B cell (primary cell): Measurements from ENCODE around the gene ANAPC5. TPM values are rescaled to one million over a fixed set of nuclear protein-coding genes. Genes with fewer than 3 reads are reported as not detected.

Source experiments
- ATAC-seq: fragments of 200-7000 bp; cut with Tn5 transposase; one replicate; pipeline ENCODE4 v1.10.0; 2021; ENCODE audit warnings: low read depth, mild to moderate bottlenecking, moderate number of reproducible peaks, moderate library complexity
- CTCF ChIA-PET: fragments of 350-600 bp; sonication (Branson Sonifier 250); formaldehyde crosslinking; loops from one replicate; lab custom pipeline; 2021; ENCODE audit warnings: antibody characterized with exemption, inconsistent platforms; lab: Charles Lee
- POLR2A ChIA-PET: fragments of 350-600 bp; sonication (Branson Sonifier 250); formaldehyde crosslinking; loops from one replicate; lab custom pipeline; 2021; ENCODE audit warnings: antibody characterized with exemption; lab: Charles Lee
- DNase-seq: peaks from one replicate; pipeline ENCODE4 v3.0.0; 2013
- H2AFZ ChIP-seq: 2 replicates; pipeline ENCODE4 v1.6.1; 2012; ENCODE audit warnings: mild to moderate bottlenecking, low read depth, low read length; ENCODE audit not compliant: insufficient read depth, poor library complexity, severe bottlenecking
- H3K27ac ChIP-seq, 2 donors: 1 replicate in 1 of 2; 2 replicates in 1 of 2; pipeline ENCODE4 v1.5.1; 2012 to 2013; ENCODE audit warnings: low read length in 2 of 2, mild to moderate bottlenecking in 2 of 2, moderate library complexity in 1 of 2
- H3K27me3 ChIP-seq, 4 experiments: fragments of 200-600 bp in 1 of 4; sonication (generic) in 1 of 4; replicated peaks in 1 of 4; 1 replicate in 2 of 4; 2 replicates in 2 of 4; pipeline versions ENCODE4 v1.6.1 to v1.7.0; 2013 to 2016; ENCODE audit warnings: low read length in 3 of 4, mild to moderate bottlenecking in 2 of 4, mixed read lengths in 1 of 4, moderate library complexity in 1 of 4; ENCODE audit not compliant: insufficient read depth in 4 of 4, control insufficient read depth in 3 of 4; ENCODE audit errors: control extremely low read depth in 1 of 4
- H3K36me3 ChIP-seq, 2 experiments: replicated peaks in 1 of 2; 1 replicate in 1 of 2; 2 replicates in 1 of 2; pipeline versions ENCODE4 v1.6.1 to v1.7.1; 2013; ENCODE audit warnings: low read length in 1 of 2; ENCODE audit not compliant: insufficient read depth in 2 of 2, control insufficient read depth in 1 of 2; ENCODE audit errors: control extremely low read depth in 1 of 2, extremely low read depth in 1 of 2
- H3K4me1 ChIP-seq, 2 donors: fragments of 200-600 bp in 1 of 2; sonication (generic) in 1 of 2; 1 replicate in 1 of 2; 2 replicates in 1 of 2; pipeline versions ENCODE4 v1.5.1 to v1.6.1; 2013 to 2017; ENCODE audit warnings: low read length in 2 of 2; ENCODE audit not compliant: control insufficient read depth in 2 of 2, insufficient read depth in 2 of 2
- H3K4me2 ChIP-seq: replicated peaks from 2 replicates; pipeline ENCODE3; 2012; ENCODE audit warnings: mild to moderate bottlenecking, low read depth, low read length; ENCODE audit not compliant: poor library complexity, severe bottlenecking
- H3K4me3 ChIP-seq, 5 experiments: fragments of 200-600 bp in 1 of 5; sonication (generic) in 1 of 5; 1 replicate in 3 of 5; 2 replicates in 2 of 5; pipeline versions ENCODE4 v1.5.1 to v1.7.0; 2011 to 2016; ENCODE audit warnings: low read length in 4 of 5, mild to moderate bottlenecking in 4 of 5, low read depth in 2 of 5, control low read depth in 1 of 5, moderate library complexity in 1 of 5; ENCODE audit not compliant: insufficient read depth in 1 of 5; ENCODE audit errors: control extremely low read depth in 1 of 5, extremely low read depth in 1 of 5
- H3K79me2 ChIP-seq: fragments of 200-600 bp; sonication (generic); one replicate; pipeline ENCODE4 v1.6.0; 2016; ENCODE audit warnings: low read length; ENCODE audit not compliant: control insufficient read depth, insufficient read depth
- H3K9ac ChIP-seq: fragments of 200-600 bp; sonication (generic); 2 replicates; pipeline ENCODE4 v1.6.1; 2017; ENCODE audit warnings: mild to moderate bottlenecking, low read length, moderate library complexity
- H3K9me3 ChIP-seq, 3 donors: one replicate each; pipeline versions ENCODE4 v1.6.1 to v1.7.1; 2013; ENCODE audit warnings: low read length in 2 of 3; ENCODE audit not compliant: control insufficient read depth in 2 of 3, insufficient read depth in 1 of 3; ENCODE audit errors: control extremely low read depth in 1 of 3
- H4K20me1 ChIP-seq: 2 replicates; pipeline ENCODE4 v1.6.0; 2012; ENCODE audit warnings: mild to moderate bottlenecking, low read length; ENCODE audit not compliant: insufficient read depth, control insufficient read depth, poor library complexity, severe bottlenecking
- H3K27ac Mint-ChIP-seq: one replicate; pipeline ENCODE4 v1.8.0; 2021; ENCODE audit warnings: mixed read lengths
- H3K27me3 Mint-ChIP-seq: one replicate; pipeline ENCODE4 v1.8.0; 2021; ENCODE audit warnings: mixed read lengths
- H3K4me1 Mint-ChIP-seq: one replicate; pipeline ENCODE4 v1.8.0; 2021; ENCODE audit warnings: mixed read lengths
- H3K4me3 Mint-ChIP-seq: one replicate; pipeline ENCODE4 v1.8.0; 2021; ENCODE audit warnings: mixed read lengths
- H3K9me3 Mint-ChIP-seq: one replicate; pipeline ENCODE4 v1.8.0; 2022; ENCODE audit warnings: mixed read lengths; ENCODE audit not compliant: insufficient read depth
- EZH2 ChIP-seq: IDR thresholded peaks from 2 replicates; pipeline ENCODE4 v1.6.1; 2012; ENCODE audit warnings: borderline replicate concordance, low read depth, mild to moderate bottlenecking, moderate library complexity, low read length; ENCODE audit not compliant: insufficient read depth, poor library complexity, severe bottlenecking
- WGBS: methylation state at CpG from one replicate; pipeline ENCODE4 v1.1.5; 2013; ENCODE audit warnings: missing lambda C conversion rate; ENCODE audit not compliant: insufficient coverage; 5-methylcytosine and 5-hydroxymethylcytosine counted together
- intact Hi-C: fragments of 100-400 bp; cut with micrococcal nuclease; formaldehyde crosslinking; loops from one replicate; pipeline ENCODE4 v1.10.0; 2022
- polyA plus RNA-seq: library from polyadenylated mRNA; depleted of rRNA; stranded (reverse); fragments of >200 nt; gene quantifications from 2 replicates; pipeline ENCODE4 v1.2.3, GENCODE V29; 2012
- total RNA-seq, 2 donors: library from RNA; stranded (reverse); fragments of 120-200 nt in 1 of 2; gene quantifications; 1 replicate in 1 of 2; 2 replicates in 1 of 2; pipeline versions ENCODE4 v1.2.3 to v1.2.4, GENCODE V29; 2013 to 2022
- TF ChIP-seq, protein P1 (sequence below): fragments of 200-600 bp; IDR thresholded peaks from one replicate; pipeline ENCODE4 v1.8.0; 2022; ENCODE audit warnings: antibody characterized with exemption, mild to moderate bottlenecking

Gene ANAPC5
- total and polyA plus RNA-seq, 2 donors (not counting 1 experiment from before 2014, with no cell fraction given), result 150 to 171 TPM

- 72% methylated on average over 6 of the region's 10 CpGs for WGBS
- Histone ChIP-seq H3K27ac (no peak overlapping the region), H3K9me3 (no peaks in the 10 kb centered on the region), H3K9ac (peak overlapping the region; percentile 1), H4K20me1 (no peaks in the 10 kb centered on the region), H3K4me1 (peaks cover 3 to 7% of the 10 kb centered on the region in 2 donors), H3K36me3 (no peaks in the 10 kb centered on the region), H3K4me2 (peak overlapping the region; percentile 48), H2AFZ (peak overlapping the region; percentile 72), H3K27me3 (no peaks in the 10 kb centered on the region), H3K79me2 (no peaks in the 10 kb centered on the region), H3K4me3 (peak overlapping the region in 1 of 5 experiments; percentile 44)
- H3K9me3 Mint-ChIP-seq, result no peaks in the 10 kb centered on the region
- POLR2A ChIA-PET, result interaction anchor here (0.6 to 0.9 kb wide), 2 partner anchors 9 to 266 kb away, joined by 6 read pairs; partner anchors contain the start of gene RNF34
- TF ChIP-seq, protein P1, sequence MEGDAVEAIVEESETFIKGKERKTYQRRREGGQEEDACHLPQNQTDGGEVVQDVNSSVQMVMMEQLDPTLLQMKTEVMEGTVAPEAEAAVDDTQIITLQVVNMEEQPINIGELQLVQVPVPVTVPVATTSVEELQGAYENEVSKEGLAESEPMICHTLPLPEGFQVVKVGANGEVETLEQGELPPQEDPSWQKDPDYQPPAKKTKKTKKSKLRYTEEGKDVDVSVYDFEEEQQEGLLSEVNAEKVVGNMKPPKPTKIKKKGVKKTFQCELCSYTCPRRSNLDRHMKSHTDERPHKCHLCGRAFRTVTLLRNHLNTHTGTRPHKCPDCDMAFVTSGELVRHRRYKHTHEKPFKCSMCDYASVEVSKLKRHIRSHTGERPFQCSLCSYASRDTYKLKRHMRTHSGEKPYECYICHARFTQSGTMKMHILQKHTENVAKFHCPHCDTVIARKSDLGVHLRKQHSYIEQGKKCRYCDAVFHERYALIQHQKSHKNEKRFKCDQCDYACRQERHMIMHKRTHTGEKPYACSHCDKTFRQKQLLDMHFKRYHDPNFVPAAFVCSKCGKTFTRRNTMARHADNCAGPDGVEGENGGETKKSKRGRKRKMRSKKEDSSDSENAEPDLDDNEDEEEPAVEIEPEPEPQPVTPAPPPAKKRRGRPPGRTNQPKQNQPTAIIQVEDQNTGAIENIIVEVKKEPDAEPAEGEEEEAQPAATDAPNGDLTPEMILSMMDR, result no peak
- TF ChIP-seq EZH2, result no peak
- H3K4me3 Mint-ChIP-seq, result peak overlapping the region; percentile 56
- ATAC-seq (peak; percentile 31), DNase-seq (peak; percentile 44)
- no peaks in the 10 kb centered on the region for H3K27me3 Mint-ChIP-seq
- CTCF ChIA-PET, result interaction anchor here (0.6 to 1.5 kb wide), 4 partner anchors 26 to 677 kb away, joined by 3 to 4 read pairs (median 4); no protein-coding TSS in a partner anchor
- intact Hi-C loops, result loop anchor here (5.0 kb wide), 1 partner anchor 36 kb away; no protein-coding TSS in a partner anchor
- peak overlapping the region; percentile 6 for H3K27ac Mint-ChIP-seq
- peaks cover 8% of the 10 kb centered on the region for H3K4me1 Mint-ChIP-seq
Observed at GRCh38 chr12:121391619-121392324, 39.6 kb upstream of the ANAPC5 start.

- TF ChIP-seq EZH2, result no peak
- TF ChIP-seq, protein P1, result no peak
- no peak overlapping the region for H3K27ac ChIP-seq
- H3K9me3 ChIP-seq, result no peaks in the 10 kb centered on the region
- CTCF ChIA-PET, result interaction anchor here (1.5 kb wide), 1 partner anchor 52 kb away, joined by 4 read pairs; no protein-coding TSS in a partner anchor
- peaks cover 8% of the 10 kb centered on the region for H3K4me1 Mint-ChIP-seq
- POLR2A ChIA-PET, result no interaction called here
- H3K27ac Mint-ChIP-seq, result no peak overlapping the region
- no CpG with 5 or more reads among the region's 2 CpGs for WGBS
- no peaks in the 10 kb centered on the region for H3K27me3 ChIP-seq
- no peaks in the 10 kb centered on the region for H4K20me1 ChIP-seq
- no peaks in the 10 kb centered on the region for H3K27me3 Mint-ChIP-seq
- H3K4me3 ChIP-seq, result no peak overlapping the region
- no peaks in the 10 kb centered on the region for H3K36me3 ChIP-seq
- intact Hi-C loops, result loop anchor here (5.0 kb wide), 1 partner anchor 36 kb away; no protein-coding TSS in a partner anchor
- H3K4me3 Mint-ChIP-seq, result no peak overlapping the region
- no peak for ATAC-seq
- no peak for DNase-seq
- H3K9ac ChIP-seq, result no peak overlapping the region
- no peak overlapping the region for H3K4me2 ChIP-seq
- H3K9me3 Mint-ChIP-seq, result no peaks in the 10 kb centered on the region
- H3K79me2 ChIP-seq, result no peaks in the 10 kb centered on the region
- H3K4me1 ChIP-seq, result peaks cover 3 to 7% of the 10 kb centered on the region in 2 donors
- no peak overlapping the region for H2AFZ ChIP-seq
Observed at GRCh38 chr12:121390856-121391255, 38.6 kb upstream of the ANAPC5 start.
